Stromal cell of bone marrow (primary cell): ENCODE data around the gene DENND2D.
"Not testable (repeated sequence)": the region's sequence is repeated elsewhere in the genome, so short reads cannot be mapped to it uniquely, and the experiment has no call there.

Experiments
- DNase-seq: peaks from one replicate; pipeline ENCODE4 v3.0.0-alpha.2; 2012; ENCODE audit warnings: low read depth

The DENND2D gene

GRCh38 chr1:111221633-111222291 lies 21.3 kb upstream of the DENND2D start:
- no peak for DNase-seq

DNA sequence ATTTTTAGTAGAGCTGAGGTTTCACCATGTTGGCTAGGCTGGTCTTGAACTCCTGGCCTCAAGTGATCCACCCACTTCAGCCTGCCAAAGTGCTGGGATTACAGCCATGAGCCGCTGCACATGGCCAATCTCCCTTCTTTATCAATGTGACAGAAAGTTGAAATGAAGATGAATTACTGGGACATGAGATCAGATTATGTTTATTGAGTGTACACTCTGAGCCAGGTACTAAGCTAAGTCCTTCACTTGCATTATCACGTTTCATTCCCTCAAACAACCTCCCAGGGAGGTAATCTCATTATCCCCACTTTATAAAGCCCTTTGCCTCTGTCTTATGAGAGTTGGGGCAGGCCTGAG lies 20.8 kb upstream of the DENND2D start:
- no peak for DNase-seq

- no peak for DNase-seq
Observed at GRCh38 chr1:111220302-111220890, 19.9 kb upstream of the DENND2D start.

DNA sequence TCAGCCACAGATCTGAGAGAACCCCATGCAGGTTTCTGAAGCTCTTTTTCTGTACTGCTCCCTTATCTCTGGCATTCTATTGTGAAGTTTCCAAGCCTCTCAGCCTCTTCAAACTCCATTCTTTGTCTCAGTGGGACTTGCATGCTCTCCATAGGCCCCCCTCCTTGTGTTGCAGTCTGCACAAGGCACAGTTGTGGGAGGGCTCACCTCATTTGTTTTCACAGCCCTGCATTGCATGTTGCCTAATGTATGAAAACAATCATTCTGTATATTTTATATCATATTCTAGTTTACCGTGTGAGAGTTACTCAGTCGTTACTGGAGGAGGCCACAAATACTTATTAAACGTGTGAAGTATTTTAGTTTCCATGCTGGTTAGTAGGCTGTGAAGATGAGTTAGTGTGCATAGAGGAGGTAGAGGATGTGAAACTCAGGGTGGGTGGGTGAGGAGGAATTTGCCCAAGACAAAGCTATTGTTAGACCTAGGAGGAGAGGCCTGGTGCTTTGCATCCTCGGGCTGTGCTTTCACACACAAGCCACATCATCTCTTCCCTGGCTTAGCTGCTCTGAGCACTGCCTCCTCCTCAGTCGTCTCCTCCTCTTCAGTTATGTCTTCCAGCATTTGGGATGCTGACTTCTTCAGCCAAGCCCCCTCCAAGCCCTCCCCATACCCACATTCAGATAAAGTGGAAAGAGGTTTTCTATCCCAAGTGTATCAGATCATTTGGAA lies 19.3 kb upstream of the DENND2D start:
- no peak for DNase-seq

- DNase-seq, result no peak
Observed at GRCh38 chr1:111218701-111219556, 18.5 kb upstream of the DENND2D start.

DNA sequence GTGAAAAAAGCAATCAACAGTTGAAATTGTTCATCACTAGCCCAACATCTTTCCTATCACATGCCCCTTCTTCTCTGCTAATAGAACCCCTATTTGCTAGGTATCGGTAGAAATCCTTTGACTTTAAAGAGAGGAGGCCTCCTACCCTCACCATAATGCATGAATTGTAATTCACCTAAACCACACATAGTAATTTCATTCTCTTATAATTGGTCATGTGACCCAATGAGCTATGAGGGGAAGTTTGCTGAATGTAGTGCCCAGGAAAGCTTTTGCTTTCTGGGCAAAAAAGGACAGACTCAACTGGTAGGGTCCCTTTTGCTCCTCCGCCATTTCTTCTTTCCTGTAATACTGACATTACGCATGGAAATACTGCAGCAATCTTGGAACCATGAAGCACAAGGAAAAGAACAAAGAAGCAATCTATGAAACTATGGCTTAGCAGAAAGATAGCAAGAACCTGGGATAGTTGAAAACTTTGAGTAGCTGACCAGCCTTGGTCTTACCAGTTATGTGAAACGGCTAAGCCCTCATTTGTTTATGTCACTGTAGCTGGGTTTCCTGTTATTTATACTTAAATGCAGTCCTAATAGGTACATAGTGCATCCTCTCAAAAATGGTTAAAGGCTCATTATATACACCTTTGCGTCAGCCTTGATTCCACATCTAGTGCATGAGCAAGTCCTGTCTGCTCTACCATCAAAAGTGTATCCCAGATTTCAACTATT lies 16.9 kb upstream of the DENND2D start:
- DNase-seq, result no peak

- DNase-seq, result no peak
Observed at GRCh38 chr1:111216751-111217150, 16.3 kb upstream of the DENND2D start.

- not testable (repeated sequence) for DNase-seq
Observed at GRCh38 chr1:111215285-111215684, 14.8 kb upstream of the DENND2D start.

GRCh38 chr1:111214884-111215283 lies 14.4 kb upstream of the DENND2D start:
- no peak for DNase-seq

- DNase-seq, result no peak
Observed at GRCh38 chr1:111214074-111214801, 13.8 kb upstream of the DENND2D start.

DNA sequence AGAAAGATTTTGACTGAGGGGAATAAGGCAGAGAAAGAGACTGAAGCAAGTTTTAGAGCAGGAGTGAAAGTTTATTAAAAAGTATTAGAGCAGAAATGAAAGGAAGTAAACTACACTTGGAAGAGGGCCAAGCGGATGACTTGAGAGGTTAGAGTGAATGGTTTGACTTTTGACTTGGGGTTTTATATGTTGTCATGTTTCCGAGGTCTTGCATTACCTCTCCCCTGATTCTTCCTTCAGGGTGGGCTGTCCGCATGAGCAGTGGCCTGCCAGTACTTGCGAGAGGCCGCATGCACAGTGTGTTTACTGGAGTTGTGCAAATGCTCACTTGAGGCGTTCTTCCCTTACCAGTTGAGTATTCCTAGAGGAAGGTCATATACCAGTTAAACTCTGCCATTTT lies 13.0 kb upstream of the DENND2D start:
- DNase-seq, result no peak

DNA sequence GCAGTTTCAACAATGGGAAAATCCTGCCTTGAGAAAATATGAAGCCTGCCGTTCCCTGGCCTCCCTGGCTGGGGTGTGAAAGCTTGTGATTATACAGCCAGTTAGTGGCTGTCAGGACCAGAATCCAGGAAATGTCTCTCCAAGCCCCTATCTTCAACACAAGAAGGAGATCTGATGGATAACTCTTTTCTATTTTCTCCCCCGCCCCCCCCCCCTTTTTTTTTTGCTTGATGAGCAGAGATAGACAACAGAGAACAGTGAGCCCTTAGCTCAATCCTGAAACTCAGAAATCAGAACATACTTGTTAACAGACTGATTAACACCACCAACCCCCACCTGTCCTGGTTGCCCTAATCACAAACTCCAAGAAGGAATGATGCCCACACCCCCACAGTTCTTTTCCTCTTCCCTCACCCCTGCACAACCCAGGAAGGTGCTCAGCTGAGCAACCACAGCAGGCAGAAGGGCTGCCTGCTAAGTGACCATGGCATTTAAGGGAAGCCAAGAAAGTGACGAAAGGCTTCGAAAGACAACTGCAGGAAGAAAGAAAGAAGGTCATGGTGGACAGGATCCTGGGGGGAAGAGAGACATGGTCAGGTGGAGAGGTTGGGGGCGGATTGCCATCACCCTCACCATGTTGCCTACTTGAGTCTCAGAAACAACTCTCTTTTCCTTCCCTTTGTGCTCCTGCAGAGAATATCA lies 12.3 kb upstream of the DENND2D start:
- no peak for DNase-seq

GRCh38 chr1:111211921-111212320 lies 11.5 kb upstream of the DENND2D start:
- DNase-seq, result no peak

GRCh38 chr1:111209622-111210021 lies 9.2 kb upstream of the DENND2D start:
- DNase-seq, result no peak

GRCh38 chr1:111208921-111209320 lies 8.5 kb upstream of the DENND2D start:
- no peak for DNase-seq

DNA sequence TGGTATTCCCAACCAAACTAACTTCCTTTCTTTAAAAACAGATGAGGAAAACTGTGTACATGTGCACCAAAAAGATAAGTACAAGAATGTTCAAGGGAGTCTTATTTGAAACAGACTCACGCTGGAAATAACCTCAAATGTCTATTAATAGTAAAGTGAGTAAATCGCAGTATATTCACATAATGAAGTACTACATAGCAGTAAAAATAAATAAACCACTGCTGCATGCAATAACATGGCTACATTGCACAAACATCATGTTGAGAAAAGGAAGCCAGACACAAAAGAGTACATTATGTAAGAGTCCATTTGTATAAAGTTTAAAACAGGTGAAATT lies 5.2 kb upstream of the DENND2D start:
- no peak for DNase-seq

- no peak for DNase-seq
Observed at GRCh38 chr1:111204983-111205713, 4.7 kb upstream of the DENND2D start.

- DNase-seq, result no peak
Observed at GRCh38 chr1:111204201-111204982, 3.9 kb upstream of the DENND2D start.

DNA sequence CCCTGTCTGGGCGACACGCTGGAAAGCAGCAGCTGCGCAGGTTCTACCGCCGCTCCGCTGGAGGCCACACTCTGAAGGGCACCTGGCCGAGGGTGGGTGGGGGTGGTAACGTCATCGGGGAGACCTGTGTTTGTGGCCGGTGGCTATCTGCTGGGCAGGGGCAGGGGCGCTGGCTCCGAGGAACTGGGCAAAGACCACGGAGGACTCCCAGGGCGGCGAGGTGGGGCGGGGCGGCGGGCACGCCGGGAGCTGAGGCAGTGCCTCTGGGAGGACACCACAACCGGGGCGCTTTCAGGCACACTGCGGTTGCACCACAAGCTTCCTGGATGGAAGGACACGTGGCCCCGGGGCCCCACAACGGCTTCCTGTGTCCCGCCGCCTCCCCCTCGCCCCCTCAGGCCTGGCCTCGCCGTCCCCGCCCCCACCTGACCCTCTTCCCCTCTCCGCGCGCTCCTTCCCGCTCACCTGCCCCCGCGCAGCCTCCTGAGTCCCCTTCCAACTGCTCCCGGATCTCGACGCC lies 3.3 kb upstream of the DENND2D start:
- DNase-seq, result no peak
